A549 treated with RU486 at 1 μM for 4 hours (cell line): ENCODE results near the gene GPR119. TPM values are rescaled to one million over a fixed set of nuclear protein-coding genes. Genes with fewer than 3 reads are reported as not detected.

Experiments used
- total RNA-seq: library from RNA; stranded (reverse); fragments of 200-300 nt; extraction: Qiagen RNA extraction; gene quantifications from 5 replicates; pipeline ENCODE4 v1.2.3, GENCODE V29; 2022; ENCODE audit warnings: low read depth

The GPR119 gene
- total RNA-seq: not detected in 5 replicates

GRCh38 chrX:130385520-130385919 lies at the start of gene GPR119:
TSS of gene GPR119 (minus strand) at chrX:130385674. CDS start at chrX:130385447, 227 bp downstream.

GRCh38 chrX:130401415-130402207 lies 16.1 kb upstream of the GPR119 start, which contains the start of gene RBMX2:
TSS of gene RBMX2 (plus strand) at chrX:130401987. CDS start at chrX:130402033, 46 bp downstream.

GRCh38 chrX:130339408-130340222 lies 45.9 kb downstream of the GPR119 start, which contains the start of gene SLC25A14:
TSS of gene SLC25A14 (plus strand) at chrX:130339919. CDS start at chrX:130340279, 360 bp downstream.

Other genes with a start within 250 kb of the GPR119 start
- gene AIFM1, start 219.8 kb downstream of the GPR119 start, total RNA-seq: 66.5 to 80.2 TPM (median 77.4 TPM) in 5 replicates
- 0.21 to 0.32 TPM (median 0.27 TPM) in 5 replicates for gene RAB33A, start 213.7 kb downstream of the GPR119 start, total RNA-seq
- gene ZNF280C, start 116.8 kb downstream of the GPR119 start, total RNA-seq: 1.6 to 3.6 TPM (median 3.1 TPM) in 5 replicates
- 16.4 to 20.4 TPM (median 19.6 TPM) in 5 replicates for gene SLC25A14, start 45.8 kb downstream of the GPR119 start, total RNA-seq
- gene RBMX2, start 16.3 kb upstream of the GPR119 start, total RNA-seq: 26.3 to 34.1 TPM (median 29.4 TPM) in 5 replicates